HG02970 (cell line): ENCODE data around the gene VWC2L.

Experiments
- ATAC-seq: cut with Tn5 transposase; IDR thresholded peaks from one replicate; pipeline ENCODE4 v1.9.1; 2021; ENCODE audit warnings: mild to moderate bottlenecking, moderate library complexity, moderate number of reproducible peaks; ENCODE audit not compliant: unreplicated experiment, low FRiP score

The VWC2L gene

GRCh38 chr2:214577769-214578168, 166.9 kb downstream of the VWC2L start:
- ATAC-seq, result no peak

GRCh38 chr2:214578442-214578841, 167.6 kb downstream of the VWC2L start:
- ATAC-seq, result no peak

DNA sequence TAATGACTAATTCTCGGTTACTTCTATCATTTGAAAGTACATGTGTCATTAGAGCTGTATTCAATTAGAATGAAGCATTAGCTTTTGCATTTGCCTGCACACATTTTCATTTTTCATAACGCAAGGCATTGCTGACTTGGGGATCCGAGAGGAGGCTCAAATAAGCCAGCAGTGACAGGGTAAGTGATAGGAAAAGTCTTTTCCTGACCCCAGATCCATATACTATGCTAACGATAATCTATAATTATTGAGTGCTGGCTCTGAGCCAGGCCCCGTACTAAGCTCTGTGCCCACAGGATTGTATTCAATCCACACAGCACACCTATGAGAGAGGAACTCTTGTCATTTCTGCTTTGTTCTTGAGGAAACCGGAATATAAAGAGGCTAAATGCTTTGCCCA, 168.2 kb downstream of the VWC2L start:
- ATAC-seq, result no peak

DNA sequence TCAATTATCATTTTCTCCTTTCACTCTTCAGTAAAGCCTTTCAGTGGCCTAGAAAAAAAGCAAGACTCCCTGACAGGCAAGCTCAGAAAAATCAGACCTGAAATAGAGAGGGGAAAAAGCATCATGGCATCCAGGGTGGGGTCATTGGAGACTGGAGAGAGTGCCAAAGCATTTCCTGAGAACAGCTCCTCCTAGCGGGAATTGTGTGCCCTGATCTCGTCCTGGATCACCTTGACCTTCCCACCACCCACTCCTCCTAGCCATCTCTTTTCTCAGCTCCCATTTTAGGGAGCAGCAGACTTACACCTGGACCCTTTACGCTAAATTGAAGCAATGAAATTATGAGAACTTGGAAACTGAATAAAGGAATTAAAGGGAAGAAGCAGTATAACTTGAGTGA, 176.6 kb downstream of the VWC2L start:
- ATAC-seq, result no peak

DNA sequence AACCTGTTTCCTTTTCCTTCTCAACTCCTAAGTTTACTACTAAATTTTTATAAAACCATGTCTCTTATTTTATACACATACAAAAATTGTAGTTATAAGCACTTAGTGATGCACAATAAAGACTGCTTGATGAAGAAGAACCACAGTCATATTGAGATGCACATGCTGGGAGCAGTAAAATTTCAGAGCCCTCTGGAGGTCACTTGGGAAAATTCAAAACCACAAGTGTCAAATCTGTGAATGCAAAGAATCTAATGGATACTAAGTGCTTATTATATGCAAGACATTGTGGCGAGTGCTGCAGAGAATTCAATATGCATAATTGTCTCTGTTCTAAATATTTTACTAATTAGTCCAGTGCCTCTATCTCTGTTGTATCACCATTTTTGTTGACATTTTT, 180.5 kb downstream of the VWC2L start:
- no peak for ATAC-seq

- no peak for ATAC-seq
Observed at GRCh38 chr2:214592011-214592410, 181.2 kb downstream of the VWC2L start.

DNA sequence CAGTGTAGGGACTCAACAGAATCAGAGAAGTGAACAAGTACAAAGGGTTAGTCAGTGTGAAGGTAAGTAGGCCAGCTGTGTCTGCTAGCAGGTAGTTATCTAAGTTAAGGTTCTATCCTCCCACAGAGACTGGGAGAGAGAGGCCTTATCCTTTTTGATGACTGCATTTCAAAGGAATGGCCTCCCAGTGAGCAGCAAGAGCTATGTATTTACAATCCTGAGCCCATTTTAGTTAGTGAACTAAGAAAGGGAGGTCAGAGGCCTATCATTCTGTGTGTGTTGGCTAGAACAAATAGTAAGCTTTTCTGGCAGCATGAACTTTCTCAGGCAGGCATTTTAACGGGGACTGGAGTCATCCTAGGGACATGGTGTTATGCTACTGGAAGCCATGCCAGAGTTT, 182.9 kb downstream of the VWC2L start:
- no peak for ATAC-seq

DNA sequence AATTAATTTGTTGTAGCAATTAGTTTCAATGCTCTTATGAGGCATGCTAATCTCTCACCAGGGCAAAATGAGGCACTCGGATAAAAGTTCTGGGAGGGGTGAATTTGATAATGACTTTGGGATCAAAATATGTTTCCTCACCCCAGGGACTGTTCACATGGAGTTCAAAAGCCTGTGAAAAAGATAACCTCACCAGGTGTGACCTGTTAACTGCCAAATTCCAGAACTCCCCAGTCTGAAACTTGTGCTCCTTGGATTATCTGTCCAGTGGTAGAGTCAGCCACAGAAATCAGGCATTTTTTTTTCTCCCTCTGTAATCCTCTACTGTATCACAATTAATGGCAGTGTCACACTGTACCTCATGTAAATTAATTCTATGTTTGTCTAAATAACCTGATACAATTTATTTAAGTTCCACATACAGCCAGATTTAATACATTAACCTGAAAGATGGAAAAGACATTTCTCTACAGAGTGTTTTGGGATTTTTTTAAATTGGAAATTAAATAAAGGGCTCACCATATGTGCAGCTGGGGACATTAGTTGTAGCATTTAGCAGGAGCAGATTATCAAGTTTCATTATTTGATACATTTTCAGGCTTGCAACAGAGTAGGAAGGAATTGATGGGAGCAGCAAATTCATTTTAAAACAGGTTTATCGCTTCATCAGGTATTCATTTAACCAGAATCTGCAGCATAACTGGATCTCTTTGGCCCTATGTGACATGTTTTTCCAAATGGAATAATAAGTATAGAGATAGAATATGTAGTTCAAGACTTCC, 191.2 kb downstream of the VWC2L start:
- ATAC-seq, result no peak

DNA sequence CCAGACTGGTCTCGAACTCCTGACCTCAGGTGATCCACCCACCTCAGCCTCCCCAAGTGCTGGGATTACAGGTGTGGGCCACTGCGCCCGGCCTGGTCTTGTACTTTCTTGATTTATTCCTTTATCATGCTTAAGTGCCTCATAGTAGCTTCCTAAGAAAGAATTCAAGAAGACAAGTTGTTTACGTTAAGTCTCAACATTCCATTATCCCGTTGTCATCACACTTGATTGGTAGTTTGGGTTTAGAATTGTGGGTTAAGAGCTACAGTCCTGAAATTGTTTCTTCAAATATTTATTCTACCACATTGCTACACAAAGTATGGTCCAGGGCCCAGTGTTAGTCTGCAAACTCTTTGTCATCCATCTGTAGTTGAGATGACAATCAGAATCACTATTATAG, 194.0 kb downstream of the VWC2L start:
- no peak for ATAC-seq

GRCh38 chr2:214607051-214607450, 196.2 kb downstream of the VWC2L start:
- ATAC-seq, result no peak

GRCh38 chr2:214611015-214611414, 200.2 kb downstream of the VWC2L start:
- no peak for ATAC-seq

- no peak for ATAC-seq
Observed at GRCh38 chr2:214624166-214624760, 213.4 kb downstream of the VWC2L start.

DNA sequence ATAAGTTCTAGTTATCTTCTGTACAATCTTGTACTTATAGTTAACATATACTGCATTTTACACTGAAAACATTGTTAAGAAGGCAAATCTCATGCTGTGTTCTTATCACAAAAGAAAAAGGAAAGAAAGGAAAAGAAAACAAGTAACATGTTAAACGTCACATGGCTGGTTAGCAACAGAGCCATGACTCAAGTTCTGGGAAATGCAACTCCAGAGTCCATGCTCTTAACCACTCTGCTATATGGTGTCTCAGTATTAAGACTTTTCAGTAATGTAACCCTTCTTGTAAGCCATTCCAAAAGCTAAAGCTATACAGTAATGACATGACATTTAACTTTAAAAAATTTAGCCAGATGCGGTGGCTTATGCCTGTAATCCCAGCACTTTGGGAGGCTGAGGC, 217.2 kb downstream of the VWC2L start:
- ATAC-seq, result no peak
